GM23338 (cell line): ENCODE data around the gene ADAMTS8. TPM values are rescaled to one million over a fixed set of nuclear protein-coding genes. Genes with fewer than 3 reads are reported as not detected.

Experiments
- ATAC-seq: fragments of 200-7000 bp; cut with Tn5 transposase; 3 replicates; pipeline ENCODE4 v1.9.1; 2020
- DNase-seq: peaks from one replicate; pipeline ENCODE4 v3.0.0-alpha.2; 2015; ENCODE audit warnings: low spot score
- H2AFZ ChIP-seq: fragments of 200-600 bp; sonication (generic); 2 replicates; pipeline ENCODE4 v1.8.0; 2016; ENCODE audit warnings: antibody characterized with exemption, mild to moderate bottlenecking, moderate library complexity
- H3F3A ChIP-seq: fragments of 200-600 bp; sonication (generic); replicated peaks from 2 replicates; pipeline ENCODE4 v1.8.0; 2017; ENCODE audit warnings: antibody characterized with exemption, mixed run types, low read depth
- H3K27ac ChIP-seq: fragments of 200-600 bp; sonication (generic); 2 replicates; pipeline ENCODE4 v1.6.1; 2016; ENCODE audit warnings: low read depth
- H3K27me3 ChIP-seq: fragments of 200-600 bp; sonication (generic); 2 replicates; pipeline ENCODE4 v1.8.0; 2016; ENCODE audit warnings: mild to moderate bottlenecking, mixed run types, moderate library complexity; ENCODE audit not compliant: insufficient read depth
- H3K36me3 ChIP-seq: fragments of 200-600 bp; sonication (generic); 2 replicates; pipeline ENCODE4 v1.8.0; 2016; ENCODE audit warnings: mild to moderate bottlenecking; ENCODE audit not compliant: insufficient read depth
- H3K4me1 ChIP-seq: fragments of 200-600 bp; sonication (generic); 2 replicates; pipeline ENCODE4 v1.8.0; 2016; ENCODE audit warnings: mild to moderate bottlenecking, moderate library complexity; ENCODE audit not compliant: insufficient read depth
- H3K4me2 ChIP-seq: fragments of 200-600 bp; sonication (generic); 2 replicates; pipeline ENCODE4 v1.7.1; 2017; ENCODE audit warnings: mixed run types
- H3K4me3 ChIP-seq: fragments of 200-600 bp; sonication (generic); 2 replicates; pipeline ENCODE4 v1.6.1; 2016; ENCODE audit warnings: mixed run types
- H3K79me2 ChIP-seq: fragments of 200-600 bp; sonication (generic); replicated peaks from 2 replicates; pipeline ENCODE4 v1.8.0; 2017; ENCODE audit warnings: mild to moderate bottlenecking; ENCODE audit not compliant: insufficient read depth
- H3K9me2 ChIP-seq: fragments of 200-600 bp; sonication (generic); 2 replicates; pipeline ENCODE4 v1.8.0; 2017; ENCODE audit not compliant: insufficient read depth
- H4K20me1 ChIP-seq: fragments of 200-600 bp; sonication (generic); replicated peaks from 2 replicates; pipeline ENCODE4 v1.8.0; 2017; ENCODE audit warnings: mild to moderate bottlenecking; ENCODE audit not compliant: insufficient read depth
- H3K27ac Mint-ChIP-seq: 2 replicates; pipeline ENCODE4 v1.8.0; 2020; ENCODE audit warnings: inconsistent platforms, mild to moderate bottlenecking, moderate library complexity, mixed read lengths
- H3K27me3 Mint-ChIP-seq: 3 replicates; pipeline ENCODE4 v1.8.0; 2022; ENCODE audit warnings: low read depth, mild to moderate bottlenecking, moderate library complexity, mixed read lengths, inconsistent platforms; ENCODE audit not compliant: insufficient read depth, poor library complexity
- H3K36me3 Mint-ChIP-seq: 3 replicates; pipeline ENCODE4 v1.8.0; 2021; ENCODE audit warnings: low read depth, mild to moderate bottlenecking, inconsistent platforms, moderate library complexity, mixed read lengths
- H3K4me1 Mint-ChIP-seq: 3 replicates; pipeline ENCODE4 v1.8.0; 2020; ENCODE audit warnings: mild to moderate bottlenecking, inconsistent platforms, mixed read lengths
- H3K4me3 Mint-ChIP-seq: 3 replicates; pipeline ENCODE4 v1.8.0; 2021; ENCODE audit warnings: moderate library complexity, mild to moderate bottlenecking, inconsistent platforms, mixed read lengths
- H3K9me3 Mint-ChIP-seq: 3 replicates; pipeline ENCODE4 v1.8.0; 2020; ENCODE audit warnings: moderate library complexity, mild to moderate bottlenecking, inconsistent platforms, mixed read lengths
- CREB1 ChIP-seq: fragments of 250-450 bp; sonication (Bioruptor Pico); IDR thresholded peaks from 2 replicates; pipeline ENCODE4 v1.5.0; 2020; ENCODE audit warnings: low read depth, mild to moderate bottlenecking, moderate library complexity
- EZH2phosphoT487 ChIP-seq: fragments of 200-600 bp; sonication (generic); IDR thresholded peaks from one replicate; pipeline ENCODE4 v1.8.1; 2018; ENCODE audit warnings: antibody characterized with exemption; ENCODE audit not compliant: unreplicated experiment
- NANOG ChIP-seq: IDR thresholded peaks from 2 replicates; pipeline ENCODE4 v1.6.1; 2016; ENCODE audit warnings: antibody characterized with exemption, borderline replicate concordance
- POLR2AphosphoS5 ChIP-seq: IDR thresholded peaks from 2 replicates; pipeline ENCODE4 v1.6.1; 2016; ENCODE audit warnings: antibody characterized with exemption, low read depth
- STAT1 ChIP-seq: IDR thresholded peaks from one replicate; pipeline ENCODE4 v1.6.1; 2016; ENCODE audit warnings: antibody characterized with exemption; ENCODE audit not compliant: unreplicated experiment
- ZNF331 ChIP-seq: fragments of 250-450 bp; sonication (Bioruptor Pico); IDR thresholded peaks from 2 replicates; pipeline ENCODE4 v1.5.0; 2020; ENCODE audit warnings: low read depth, mild to moderate bottlenecking, moderate library complexity
- ZNF462 ChIP-seq: fragments of 250-450 bp; sonication (Bioruptor Pico); IDR thresholded peaks from 2 replicates; pipeline ENCODE4 v1.5.0; 2020; ENCODE audit warnings: mild to moderate bottlenecking, moderate library complexity
- polyA plus RNA-seq: library from polyadenylated mRNA; unstranded; fragments of >200 nt; fragmentation: Nextera tagmentation; extraction: Ambion mirVana; gene quantifications from 2 replicates; pipeline ENCODE4 v1.2.1, GENCODE V29; 2016
- total RNA-seq: library from RNA; depleted of rRNA; stranded (reverse); fragments of >200 nt; shearing (Covaris generic); gene quantifications from 2 replicates; pipeline ENCODE4 v1.2.3, GENCODE V29; 2014
- TF ChIP-seq, protein P1 (sequence below), 2 experiments: fragments of 200-600 bp in 1 of 2; sonication (generic) in 1 of 2; conservative IDR thresholded peaks; 2 replicates each; pipeline versions ENCODE4 v1.5.1 to v1.6.1; 2016 to 2017; ENCODE audit warnings: antibody characterized with exemption in 2 of 2, low read depth in 2 of 2, mild to moderate bottlenecking in 2 of 2, moderate library complexity in 1 of 2
- TF ChIP-seq, protein P2 (sequence below): IDR thresholded peaks from 2 replicates; pipeline ENCODE4 v1.6.1; 2016; ENCODE audit warnings: antibody characterized with exemption

ADAMTS8 gene
- total and polyA plus RNA-seq, 2 experiments from 2014 or later: 7.5 to 16.2 TPM

DNA sequence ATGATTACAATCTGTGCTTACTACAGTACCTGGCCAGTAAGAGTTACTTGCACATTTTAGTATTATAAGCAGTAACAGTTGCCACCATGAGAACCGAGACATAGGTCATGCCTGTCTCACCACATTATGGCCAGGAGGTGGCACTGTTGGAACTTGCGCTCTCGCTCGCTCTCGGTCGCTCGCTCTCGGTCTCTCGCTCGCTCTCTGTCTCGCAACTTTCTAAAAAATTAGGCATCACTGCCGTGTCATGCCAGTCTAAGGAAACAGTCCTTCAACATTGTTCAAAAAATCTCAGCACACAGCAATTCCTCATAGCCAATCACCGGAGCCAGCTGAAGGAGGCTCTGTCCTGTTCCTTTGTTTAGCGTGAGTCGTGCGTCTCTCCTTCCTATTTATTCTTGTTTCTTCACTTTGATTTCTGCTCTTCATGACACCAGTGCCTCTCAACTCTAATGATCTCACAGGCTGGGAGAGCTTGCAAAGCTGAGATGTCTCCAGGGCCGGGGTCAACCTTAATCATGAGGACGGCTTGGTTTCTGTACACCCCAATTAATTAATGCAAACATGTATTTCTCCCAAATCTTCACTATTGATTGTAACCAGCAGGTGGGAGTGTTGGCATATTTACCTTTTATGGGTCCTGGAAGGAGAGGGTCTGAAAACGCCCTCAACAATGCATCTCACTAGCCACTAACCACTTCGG lies 6.3 kb upstream of the ADAMTS8 start:
- H3K79me2 ChIP-seq: no peaks in the 10 kb centered on the region
- no peaks in the 10 kb centered on the region for H3K36me3 ChIP-seq
- no peaks in the 10 kb centered on the region; the same call in 1 of the 2 replicates for H3K9me2 ChIP-seq
- H3K27ac ChIP-seq: no peak overlapping the region
- TF ChIP-seq CREB1: no peak
- TF ChIP-seq, protein P1, sequence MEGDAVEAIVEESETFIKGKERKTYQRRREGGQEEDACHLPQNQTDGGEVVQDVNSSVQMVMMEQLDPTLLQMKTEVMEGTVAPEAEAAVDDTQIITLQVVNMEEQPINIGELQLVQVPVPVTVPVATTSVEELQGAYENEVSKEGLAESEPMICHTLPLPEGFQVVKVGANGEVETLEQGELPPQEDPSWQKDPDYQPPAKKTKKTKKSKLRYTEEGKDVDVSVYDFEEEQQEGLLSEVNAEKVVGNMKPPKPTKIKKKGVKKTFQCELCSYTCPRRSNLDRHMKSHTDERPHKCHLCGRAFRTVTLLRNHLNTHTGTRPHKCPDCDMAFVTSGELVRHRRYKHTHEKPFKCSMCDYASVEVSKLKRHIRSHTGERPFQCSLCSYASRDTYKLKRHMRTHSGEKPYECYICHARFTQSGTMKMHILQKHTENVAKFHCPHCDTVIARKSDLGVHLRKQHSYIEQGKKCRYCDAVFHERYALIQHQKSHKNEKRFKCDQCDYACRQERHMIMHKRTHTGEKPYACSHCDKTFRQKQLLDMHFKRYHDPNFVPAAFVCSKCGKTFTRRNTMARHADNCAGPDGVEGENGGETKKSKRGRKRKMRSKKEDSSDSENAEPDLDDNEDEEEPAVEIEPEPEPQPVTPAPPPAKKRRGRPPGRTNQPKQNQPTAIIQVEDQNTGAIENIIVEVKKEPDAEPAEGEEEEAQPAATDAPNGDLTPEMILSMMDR (conservative IDR thresholded peaks at IDR 0.05; ENCODE audit: low read depth in 2 of 2): peak; percentile 70 to 94
- Mint-ChIP-seq H3K9me3 (no peaks in the 10 kb centered on the region; the same call in 2 of the 3 replicates), H3K4me1 (peaks cover 1% of the 10 kb centered on the region; the same call in 1 of the 3 replicates), H3K27ac (no peak overlapping the region), H3K36me3 (no peaks in the 10 kb centered on the region), H3K27me3 (peaks cover 14% of the 10 kb centered on the region), H3K4me3 (no peak overlapping the region)
- H3K4me2 ChIP-seq: peak overlapping the region; percentile 85
- peaks cover 5% of the 10 kb centered on the region for H3F3A ChIP-seq
- H3K4me1 ChIP-seq: peaks cover 3% of the 10 kb centered on the region; the same call in 1 of the 2 replicates
- H2AFZ ChIP-seq: peak overlapping the region; percentile 98
- peak overlapping the region; percentile 70 for H3K4me3 ChIP-seq
- H3K27me3 ChIP-seq: peaks cover 10% of the 10 kb centered on the region
- ATAC-seq (peak; percentile 78), DNase-seq (peak; percentile 91)
- H4K20me1 ChIP-seq: no peaks in the 10 kb centered on the region

GRCh38 chr11:130433357-130433756 lies 4.9 kb upstream of the ADAMTS8 start:
- no peak overlapping the region for H3K4me3 ChIP-seq
- H3F3A ChIP-seq: peaks cover 15% of the 10 kb centered on the region
- DNase-seq: no peak
- Mint-ChIP-seq H3K9me3 (no peaks in the 10 kb centered on the region), H3K27me3 (peaks cover 26% of the 10 kb centered on the region), H3K4me1 (peaks cover 14% of the 10 kb centered on the region), H3K4me3 (no peak overlapping the region), H3K27ac (no peak overlapping the region), H3K36me3 (no peaks in the 10 kb centered on the region; the same call in 2 of the 3 replicates)
- H4K20me1 ChIP-seq: no peaks in the 10 kb centered on the region
- no peak overlapping the region for H3K27ac ChIP-seq
- ATAC-seq: no peak
- H3K27me3 ChIP-seq: peaks cover 24% of the 10 kb centered on the region
- H3K36me3 ChIP-seq: no peaks in the 10 kb centered on the region
- H3K4me1 ChIP-seq: peaks cover 9% of the 10 kb centered on the region; the same call in 1 of the 2 replicates
- H3K9me2 ChIP-seq: no peaks in the 10 kb centered on the region
- H3K79me2 ChIP-seq: no peaks in the 10 kb centered on the region
- no peak overlapping the region for H3K4me2 ChIP-seq
- H2AFZ ChIP-seq: no peak overlapping the region
- TF ChIP-seq ZNF331 (CRISPR knock-in tag) (no peak), STAT1 (no peak), NANOG (no peak), ZNF462 (CRISPR knock-in tag) (no peak), EZH2phosphoT487 (no peak), CREB1 (no peak), POLR2AphosphoS5 (no peak)
- TF ChIP-seq, protein P1 (conservative IDR thresholded peaks at IDR 0.05; ENCODE audit: low read depth in 2 of 2): no peak
- TF ChIP-seq, protein P2, sequence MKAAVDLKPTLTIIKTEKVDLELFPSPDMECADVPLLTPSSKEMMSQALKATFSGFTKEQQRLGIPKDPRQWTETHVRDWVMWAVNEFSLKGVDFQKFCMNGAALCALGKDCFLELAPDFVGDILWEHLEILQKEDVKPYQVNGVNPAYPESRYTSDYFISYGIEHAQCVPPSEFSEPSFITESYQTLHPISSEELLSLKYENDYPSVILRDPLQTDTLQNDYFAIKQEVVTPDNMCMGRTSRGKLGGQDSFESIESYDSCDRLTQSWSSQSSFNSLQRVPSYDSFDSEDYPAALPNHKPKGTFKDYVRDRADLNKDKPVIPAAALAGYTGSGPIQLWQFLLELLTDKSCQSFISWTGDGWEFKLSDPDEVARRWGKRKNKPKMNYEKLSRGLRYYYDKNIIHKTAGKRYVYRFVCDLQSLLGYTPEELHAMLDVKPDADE: no peak
